Endothelial cell of umbilical vein (primary cell): Measurements from ENCODE around the gene CNOT9. TPM values are rescaled to one million over a fixed set of nuclear protein-coding genes. Genes with fewer than 3 reads are reported as not detected.

Source experiments
- BruUV-seq: library from RNA; stranded (reverse); fragments of 400-500 nt; replicated peaks from 2 replicates; lab custom pipeline; 2021; lab: Mats Ljungman, UMichigan
- CTCF ChIA-PET: fragments of 300-600, 350-600 bp; sonication (Branson Sonifier 250); formaldehyde crosslinking; loops from one replicate; lab custom pipeline; 2021; ENCODE audit warnings: antibody characterized with exemption, inconsistent platforms; lab: Charles Lee
- POLR2A ChIA-PET: fragments of 300-600, 350-600 bp; sonication (Branson Sonifier 250); formaldehyde crosslinking; loops from one replicate; lab custom pipeline; 2021; ENCODE audit warnings: antibody characterized with exemption, inconsistent platforms; lab: Charles Lee
- DNase-seq: peaks from one replicate; pipeline ENCODE4 v3.0.0-alpha.2; 2011; ENCODE audit warnings: low read depth, low spot score
- FAIRE-seq: peaks from 2 replicates; lab custom pipeline; 2011; peaks lifted over from hg19 to GRCh38; lab: Jason Lieb, UNC
- H2AFZ ChIP-seq: 2 replicates; pipeline ENCODE4 v1.6.0; 2012; ENCODE audit warnings: low read depth, low read length, control low read depth, inconsistent platforms
- H3K27ac ChIP-seq: 2 replicates; pipeline ENCODE4 v1.5.1; 2011; ENCODE audit warnings: low read depth, mild to moderate bottlenecking, control low read depth, low read length, moderate library complexity; ENCODE audit not compliant: insufficient read depth
- H3K27me3 ChIP-seq, 2 experiments: 2 replicates each; pipeline versions ENCODE4 v1.6.0 to v1.6.1; 2011; ENCODE audit warnings: low read length in 2 of 2, mixed read lengths in 1 of 2; ENCODE audit not compliant: control insufficient read depth in 2 of 2, insufficient read depth in 2 of 2
- H3K36me3 ChIP-seq, 2 experiments: 2 replicates in 1 of 2; 3 replicates in 1 of 2; pipeline ENCODE4 v1.5.1; 2011; ENCODE audit warnings: low read length in 2 of 2, mild to moderate bottlenecking in 1 of 2, moderate library complexity in 1 of 2; ENCODE audit not compliant: control insufficient read depth in 2 of 2, insufficient read depth in 2 of 2; ENCODE audit errors: extremely low read depth in 1 of 2
- H3K4me1 ChIP-seq: 3 replicates; pipeline ENCODE4 v1.5.1; 2011; ENCODE audit warnings: mild to moderate bottlenecking, low read length; ENCODE audit not compliant: control insufficient read depth, insufficient read depth; ENCODE audit errors: extremely low read depth
- H3K4me2 ChIP-seq: 2 replicates; pipeline ENCODE4 v1.6.1; 2011; ENCODE audit warnings: low read length, control low read depth, mixed read lengths; ENCODE audit not compliant: insufficient read depth
- H3K4me3 ChIP-seq, 3 experiments: fragments of 200-600 bp in 1 of 3; sonication (generic), shearing (Covaris generic) in 1 of 3; replicated peaks in 1 of 3; 2 replicates each; pipeline ENCODE4 v1.5.1; 2011 to 2016; ENCODE audit warnings: control low read depth in 3 of 3, low read length in 3 of 3, mild to moderate bottlenecking in 2 of 3, inconsistent platforms in 1 of 3, low read depth in 1 of 3, moderate library complexity in 1 of 3; ENCODE audit not compliant: insufficient read depth in 1 of 3
- H3K79me2 ChIP-seq: 2 replicates; pipeline ENCODE4 v1.6.0; 2012; ENCODE audit warnings: low read length, inconsistent platforms; ENCODE audit not compliant: control insufficient read depth, insufficient read depth
- H3K9ac ChIP-seq: replicated peaks from 2 replicates; pipeline ENCODE3; 2011; ENCODE audit warnings: low read length, control low read depth; ENCODE audit not compliant: insufficient read depth; ENCODE audit errors: extremely low read depth
- H3K9me1 ChIP-seq: replicated peaks from 3 replicates; pipeline ENCODE4 v1.6.0; 2011; ENCODE audit warnings: mild to moderate bottlenecking, low read length; ENCODE audit not compliant: control insufficient read depth, insufficient read depth; ENCODE audit errors: extremely low read depth
- H3K9me3 ChIP-seq: replicated peaks from 2 replicates; pipeline ENCODE4 v1.5.1; 2012; ENCODE audit warnings: low read length, inconsistent platforms; ENCODE audit not compliant: control insufficient read depth, insufficient read depth
- H4K20me1 ChIP-seq: replicated peaks from 2 replicates; pipeline ENCODE3; 2011; ENCODE audit warnings: mild to moderate bottlenecking, low read length; ENCODE audit not compliant: control insufficient read depth, insufficient read depth; ENCODE audit errors: extremely low read depth
- CTCF ChIP-seq, 2 donors: IDR thresholded peaks; 1 replicate in 1 of 2; 2 replicates in 1 of 2; pipeline ENCODE4 v1.5.1; 2011; ENCODE audit warnings: low read length in 2 of 2, mild to moderate bottlenecking in 2 of 2, moderate library complexity in 2 of 2, control low read depth in 1 of 2, inconsistent platforms in 1 of 2, low read depth in 1 of 2; ENCODE audit not compliant: insufficient read depth in 1 of 2; ENCODE audit errors: extremely low read depth in 1 of 2
- EZH2 ChIP-seq: IDR thresholded peaks from 2 replicates; pipeline ENCODE4 v1.6.1; 2012; ENCODE audit warnings: borderline replicate concordance, low read depth, mild to moderate bottlenecking, moderate library complexity, low read length, inconsistent platforms; ENCODE audit not compliant: severe bottlenecking
- FOS ChIP-seq: IDR thresholded peaks from 2 replicates; pipeline ENCODE4 v1.6.1; 2011; ENCODE audit warnings: mild to moderate bottlenecking, low read length, moderate library complexity, borderline replicate concordance; ENCODE audit not compliant: insufficient read depth
- GATA2 ChIP-seq: IDR thresholded peaks from 2 replicates; pipeline ENCODE4 v1.7.0; 2011; ENCODE audit warnings: low read depth, mild to moderate bottlenecking, moderate library complexity, mixed read lengths, low read length; ENCODE audit not compliant: insufficient read length, insufficient read depth
- JUN ChIP-seq: IDR thresholded peaks from 2 replicates; pipeline ENCODE4 v1.6.1; 2011; ENCODE audit warnings: borderline replicate concordance, low read depth; ENCODE audit not compliant: insufficient read length, insufficient read depth
- MAX ChIP-seq: IDR thresholded peaks from 2 replicates; pipeline ENCODE4 v1.6.1; 2011; ENCODE audit not compliant: insufficient read depth, insufficient read length
- MYC ChIP-seq: IDR thresholded peaks from one replicate; pipeline ENCODE4 v1.6.1; 2011; ENCODE audit warnings: mild to moderate bottlenecking, low read depth, low read length
- POLR2A ChIP-seq: IDR thresholded peaks from 2 replicates; pipeline ENCODE4 v1.6.1; 2012; ENCODE audit warnings: low read depth, mild to moderate bottlenecking, control low read depth, low read length
- POLR2AphosphoS5 ChIP-seq: IDR thresholded peaks from 2 replicates; pipeline ENCODE4 v1.6.1; 2012; ENCODE audit warnings: low read depth, mild to moderate bottlenecking, control low read depth, low read length, moderate library complexity; ENCODE audit not compliant: insufficient read depth
- dilution Hi-C: fragments of 300-500 bp; cut with MboI; formaldehyde crosslinking; loops from one replicate; pipeline ENCODE4 v1.15.0; 2019; ENCODE audit warnings: low sequenced_read_pairs; ENCODE audit not compliant: extremely low pct_ligation_motif_present
- intact Hi-C: fragments of 100-400 bp; cut with micrococcal nuclease; formaldehyde crosslinking; loops from one replicate; pipeline ENCODE4 v1.10.0; 2022
- polyA plus RNA-seq, 4 experiments: library from polyadenylated mRNA; depleted of rRNA in 3 of 4; stranded (reverse) in 3 of 4; unstranded in 1 of 4; fragments of >200 nt; gene quantifications; 2 replicates each; pipeline versions ENCODE4 v1.2.1 to v1.2.3, GENCODE V29; 2011 to 2012; ENCODE audit warnings: missing spikeins in 1 of 4
- total RNA-seq: library from RNA; stranded (reverse); gene quantifications from 2 replicates; pipeline ENCODE4 v1.2.3, GENCODE V29; 2021

Gene CNOT9
- total and polyA plus RNA-seq, 2 donors (not counting 3 experiments of a cell fraction or from before 2014, with no cell fraction given), result 53.2 to 68.9 TPM

GRCh38 chr2:218621007-218621406 is 52.4 kb downstream of the CNOT9 start:
- no peak overlapping the region for H3K4me2 ChIP-seq
- H3K9me3 ChIP-seq, result no peaks in the 10 kb centered on the region
- no peak overlapping the region for H3K27ac ChIP-seq
- H3K9me1 ChIP-seq, result no peaks in the 10 kb centered on the region
- no peaks in the 10 kb centered on the region for H3K79me2 ChIP-seq
- H3K9ac ChIP-seq, result no peak overlapping the region
- intact Hi-C loops (no loop called here), dilution Hi-C loops (no loop called here)
- no peaks in the 10 kb centered on the region for H4K20me1 ChIP-seq
- POLR2A ChIA-PET, result interaction anchor here (0.6 kb wide), 1 partner anchor 38 kb away, joined by 6 read pairs; the partner anchor contains the start of genes BCS1L and ZNF142
- no peak for DNase-seq
- CTCF ChIA-PET, result interaction anchor here (1.0 to 1.1 kb wide), 2 partner anchors 10 to 30 kb away, joined by 3 to 6 read pairs; no protein-coding TSS in a partner anchor
- H2AFZ ChIP-seq, result no peak overlapping the region
- H3K4me1 ChIP-seq, result peaks cover 12% of the 10 kb centered on the region
- H3K27me3 ChIP-seq, result no peaks in the 10 kb centered on the region
- no peak for TF ChIP-seq POLR2A
- TF ChIP-seq MYC, result no peak
- TF ChIP-seq CTCF (IDR thresholded peaks at IDR 0.05; ENCODE audit: extremely low read depth in 1 of 2, insufficient read depth in 1 of 2, low read depth in 1 of 2, low read length in 2 of 2), result no peak
- TF ChIP-seq EZH2, result no peak
- no peak for TF ChIP-seq FOS
- no peak for TF ChIP-seq GATA2
- TF ChIP-seq MAX, result no peak
- no peak for TF ChIP-seq POLR2AphosphoS5
- no peak for TF ChIP-seq JUN
- H3K36me3 ChIP-seq, result no peaks in the 10 kb centered on the region
- FAIRE-seq, result no peak
- no peak overlapping the region for H3K4me3 ChIP-seq
- no TSS peak for BruUV-seq
